ENCODE data around the gene AKAP10.
A peak's percentile ranks its signal among the peaks of the same experiment; 100 is the strongest.
"Not testable (repeated sequence)": the region's sequence is repeated elsewhere in the genome, so short reads cannot be mapped to it uniquely, and the experiment has no call there.

Gene AKAP10

DNA sequence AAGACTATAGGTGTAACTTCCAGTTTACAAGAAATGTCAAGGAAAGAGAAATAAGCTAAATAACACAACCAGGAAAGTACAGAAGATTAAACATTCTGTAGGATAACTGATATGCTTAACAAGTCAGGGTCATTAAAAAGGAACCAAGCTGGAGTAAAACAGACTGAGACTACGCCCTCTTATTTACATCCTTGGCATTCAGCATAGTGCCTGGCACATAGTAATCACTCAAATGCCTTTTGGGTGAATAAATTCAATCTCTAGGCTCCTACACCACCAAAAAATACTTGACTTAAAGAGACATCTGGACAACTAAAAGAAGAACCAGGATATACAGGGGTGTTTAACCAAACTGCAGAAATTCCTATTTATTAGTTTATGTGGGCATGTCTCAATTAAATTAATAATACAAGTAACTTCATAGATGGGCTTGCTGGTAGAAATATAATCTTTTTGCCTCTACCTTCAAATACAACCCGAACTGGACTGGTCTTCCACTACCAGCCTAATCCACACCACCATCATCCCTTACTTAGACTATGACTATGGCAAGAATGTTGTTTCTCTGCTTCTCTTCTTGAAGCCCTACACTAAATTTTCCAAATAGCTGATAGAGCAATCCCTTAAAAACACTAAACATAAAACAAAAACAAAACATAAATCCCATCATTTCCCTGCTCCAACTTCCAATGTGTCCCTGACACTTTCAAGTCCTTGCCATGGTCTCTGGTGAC is 62.2 kb downstream of the AKAP10 start:
- DNase-seq, result no peak

DNA sequence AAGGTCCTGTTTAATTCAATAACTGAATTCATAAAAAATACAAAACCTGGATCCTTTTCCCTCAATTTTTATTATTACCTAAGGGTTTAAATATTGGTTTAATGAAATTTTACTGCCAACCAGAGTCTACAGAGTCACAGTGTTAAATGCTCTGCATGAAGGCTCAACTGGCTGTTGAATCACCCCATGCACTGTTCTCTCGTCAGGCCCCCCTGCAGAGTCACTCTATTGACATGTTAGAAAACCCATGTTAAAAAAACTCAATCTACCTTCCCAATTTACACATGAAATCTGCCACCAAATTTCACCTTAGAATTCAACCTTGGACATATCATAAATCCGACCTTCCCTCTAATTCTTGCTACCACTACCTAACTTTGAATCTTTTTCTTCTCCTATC is 66.6 kb downstream of the AKAP10 start:
- no peak for DNase-seq

DNA sequence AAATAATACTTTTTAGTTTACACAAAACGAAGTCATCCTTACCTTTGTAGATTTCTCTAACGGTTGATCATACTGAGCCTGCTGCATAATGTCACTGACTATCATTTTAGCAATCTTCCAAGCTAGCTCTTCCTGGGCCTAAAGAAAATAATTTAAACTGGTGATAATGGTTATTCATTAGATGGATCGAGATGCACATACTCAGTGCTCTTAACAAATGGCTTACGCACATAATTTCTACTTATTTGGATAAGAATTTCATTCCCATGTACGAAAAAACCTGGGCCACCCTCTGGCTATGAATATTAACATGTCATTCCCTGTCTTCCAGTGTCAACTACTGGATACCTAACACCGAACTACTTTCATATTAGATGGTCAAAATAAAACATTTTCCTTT is 68.5 kb downstream of the AKAP10 start:
- DNase-seq, result no peak

GRCh38 chr17:19905502-19905901 is 72.1 kb downstream of the AKAP10 start:
- DNase-seq, result no peak

DNA sequence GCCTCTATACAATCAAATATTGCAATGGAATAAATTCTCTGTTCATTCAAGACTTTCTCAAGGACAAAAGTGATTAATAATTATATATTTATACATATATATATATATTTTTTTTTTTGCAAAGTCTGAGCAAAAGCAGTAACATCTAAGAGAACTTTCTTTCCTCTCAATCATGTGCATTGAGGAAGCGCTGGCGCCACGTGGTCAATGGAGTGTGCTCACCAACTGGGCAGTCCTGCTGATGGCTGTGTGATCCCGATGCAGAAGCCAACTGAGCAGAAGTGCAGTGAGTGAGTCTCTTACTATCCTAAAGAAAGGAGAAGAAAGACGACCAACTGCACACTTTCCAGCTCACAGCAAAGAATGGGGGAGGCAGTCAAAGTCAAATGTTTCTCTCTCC is 72.7 kb downstream of the AKAP10 start:
- DNase-seq, result no peak

DNA sequence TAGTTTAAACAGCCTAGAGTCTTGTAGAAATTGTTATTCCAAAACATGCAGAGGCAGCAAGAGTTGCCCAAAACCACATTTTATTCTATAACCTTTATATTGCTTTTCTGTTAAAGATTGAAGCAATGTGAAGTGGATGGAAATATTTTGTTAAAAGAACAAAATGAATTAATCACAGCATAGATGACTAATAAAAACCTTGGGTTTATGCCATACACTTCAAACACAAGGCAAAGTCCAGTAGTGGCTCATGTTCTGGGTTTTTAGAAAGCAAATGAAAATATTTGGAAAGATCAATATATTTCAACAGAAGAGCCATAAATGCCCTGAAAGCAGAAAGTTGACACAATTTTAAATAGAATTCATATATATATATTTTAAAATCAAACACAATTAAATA is 73.2 kb downstream of the AKAP10 start:
- no peak for DNase-seq

GRCh38 chr17:19900809-19901208 is 76.8 kb downstream of the AKAP10 start:
- no peak for DNase-seq

GRCh38 chr17:19897903-19898302 is 79.7 kb downstream of the AKAP10 start:
- DNase-seq, result no peak

GRCh38 chr17:19897090-19897837 is 80.4 kb downstream of the AKAP10 start:
- no peak for DNase-seq

- no peak for DNase-seq
Measured at GRCh38 chr17:19896679-19897078, 80.9 kb downstream of the AKAP10 start.

DNA sequence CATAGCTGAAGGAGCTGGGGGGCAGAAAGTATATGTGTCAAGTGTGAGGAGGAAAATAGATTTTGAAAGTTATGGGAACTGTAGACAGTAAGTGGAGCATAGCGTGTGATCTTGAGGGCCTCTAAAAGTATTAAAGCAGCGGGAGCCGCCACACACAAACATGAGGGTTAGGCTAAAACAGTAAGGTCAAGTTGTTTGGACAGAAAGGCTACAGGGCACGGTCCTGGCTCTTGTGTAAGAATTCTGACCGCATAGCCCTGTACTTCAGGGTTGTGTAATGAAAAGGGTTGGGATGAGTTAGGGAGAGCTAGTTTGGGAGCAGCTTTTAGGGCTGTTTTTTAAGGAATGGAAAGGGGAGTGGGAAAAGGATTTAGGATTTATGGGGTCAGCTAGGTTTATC is 87.1 kb downstream of the AKAP10 start:
- not testable (repeated sequence) for DNase-seq

DNA sequence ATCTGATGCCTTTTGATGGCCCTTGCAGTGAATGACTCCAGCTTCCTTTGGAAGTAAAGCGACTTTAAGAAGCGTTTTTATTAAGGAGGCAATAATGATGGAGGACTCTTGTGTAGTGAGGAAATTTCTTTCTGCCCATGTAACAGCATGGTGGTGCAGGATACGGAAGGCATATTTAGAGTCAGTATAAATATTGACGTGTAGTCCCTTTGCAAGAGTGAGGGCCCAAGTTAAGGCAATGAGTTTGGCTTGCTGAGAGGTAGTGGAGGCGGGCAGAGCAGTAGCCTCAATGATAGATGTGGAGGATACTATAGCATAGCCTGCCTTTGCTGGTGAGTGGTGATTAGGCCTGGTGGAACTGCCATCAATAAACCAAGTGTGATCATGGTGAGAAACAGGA is 87.6 kb downstream of the AKAP10 start:
- not testable (repeated sequence) for DNase-seq

DNA sequence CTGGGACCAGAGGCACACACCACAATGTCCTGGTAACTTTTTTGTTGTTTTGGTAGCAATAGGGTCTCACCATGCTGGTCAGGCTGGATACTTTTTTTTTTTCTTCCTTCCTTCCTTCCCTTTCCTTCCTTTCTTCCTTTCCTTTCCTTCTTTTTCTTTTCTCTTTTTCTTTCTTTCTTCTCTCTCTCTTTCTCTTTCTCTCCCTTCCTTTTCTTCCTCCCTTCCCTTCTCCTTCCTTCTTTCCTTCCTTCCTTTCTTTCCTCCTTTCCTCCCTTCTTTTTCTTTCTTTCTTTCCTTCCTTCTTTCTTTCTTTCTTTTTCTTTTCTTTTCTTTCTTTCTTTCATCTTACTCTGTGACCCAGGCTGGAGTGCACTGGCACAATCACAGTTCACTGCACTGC is 91.5 kb downstream of the AKAP10 start:
- DNase-seq, result no peak

DNA sequence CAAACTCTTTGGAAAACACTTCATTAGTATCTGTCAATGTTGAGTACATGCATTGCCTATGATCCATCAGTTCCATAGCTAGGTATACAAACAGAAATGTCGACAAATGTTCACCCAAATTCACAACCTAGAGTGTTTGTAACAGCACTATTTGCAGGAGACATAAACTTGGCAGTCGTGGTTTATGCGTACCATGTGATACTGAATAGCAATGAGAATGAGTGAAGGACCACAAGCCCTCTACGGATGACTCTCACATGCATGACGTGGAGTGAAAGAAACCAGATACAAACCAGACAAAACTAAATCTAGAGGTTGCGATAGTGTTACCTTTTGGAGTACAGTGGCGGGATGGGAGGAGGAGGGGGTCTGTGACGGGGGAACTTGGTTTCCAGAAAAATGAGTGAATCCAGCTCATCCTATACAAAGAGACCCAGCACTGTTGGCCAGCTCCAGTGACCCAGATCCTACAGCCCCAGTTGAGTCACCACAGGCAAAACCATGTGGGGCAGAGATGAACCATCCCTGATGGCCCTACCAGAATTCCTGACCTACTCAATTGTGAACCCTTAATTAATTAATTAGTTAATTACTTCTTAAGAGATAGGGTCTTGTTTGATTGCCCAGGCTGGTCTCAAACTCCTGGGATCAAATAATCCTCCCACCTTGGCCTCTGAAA is 94.0 kb downstream of the AKAP10 start:
- DNase-seq, result no peak

DNA sequence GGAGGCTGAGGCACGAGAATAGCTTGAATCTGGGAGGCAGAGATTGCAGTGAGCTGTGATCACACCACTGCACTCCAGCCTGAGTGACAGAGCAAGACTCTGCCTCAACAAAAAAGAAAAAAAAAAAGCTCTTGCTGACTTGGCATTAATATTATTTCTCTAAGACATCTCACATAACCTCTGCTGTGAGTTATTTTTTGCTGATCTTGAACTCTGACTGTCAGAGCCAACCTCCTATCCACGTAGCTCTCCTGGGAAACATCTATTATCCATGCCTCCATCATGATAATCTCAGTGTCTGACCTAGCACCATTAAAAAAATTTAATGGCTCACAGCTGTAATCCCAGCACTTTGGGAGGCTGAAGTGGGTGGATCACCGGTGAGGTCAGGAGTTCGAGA is 97.2 kb downstream of the AKAP10 start:
- no peak for DNase-seq

DNA sequence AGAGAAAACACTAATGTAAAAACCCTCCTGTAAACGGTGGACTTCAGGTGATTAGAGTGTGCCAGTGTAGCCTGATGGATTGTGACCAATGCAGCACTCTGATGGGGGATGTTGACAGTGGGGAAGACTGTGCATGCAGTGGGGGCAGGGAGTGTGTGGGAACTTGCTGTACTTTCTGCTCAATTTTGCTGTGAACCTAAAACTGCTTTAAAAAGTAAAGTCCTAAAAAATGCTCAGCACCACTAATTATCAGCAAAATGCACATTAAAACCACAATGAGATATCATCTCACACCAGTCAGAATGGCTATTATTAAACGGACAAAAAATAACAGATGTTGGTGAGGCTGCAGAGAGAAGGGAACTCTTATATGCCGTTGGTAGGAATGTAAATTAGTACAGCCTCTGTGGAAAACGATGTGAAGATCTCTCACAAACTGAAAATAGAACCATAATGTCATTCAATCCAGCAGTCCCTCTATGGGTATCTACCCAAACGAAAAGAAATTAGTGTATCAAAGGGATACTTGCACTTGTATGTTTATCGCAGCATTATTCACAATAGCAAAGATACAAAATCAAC is 100.2 kb downstream of the AKAP10 start:
- DNase-seq, result no peak

DNA sequence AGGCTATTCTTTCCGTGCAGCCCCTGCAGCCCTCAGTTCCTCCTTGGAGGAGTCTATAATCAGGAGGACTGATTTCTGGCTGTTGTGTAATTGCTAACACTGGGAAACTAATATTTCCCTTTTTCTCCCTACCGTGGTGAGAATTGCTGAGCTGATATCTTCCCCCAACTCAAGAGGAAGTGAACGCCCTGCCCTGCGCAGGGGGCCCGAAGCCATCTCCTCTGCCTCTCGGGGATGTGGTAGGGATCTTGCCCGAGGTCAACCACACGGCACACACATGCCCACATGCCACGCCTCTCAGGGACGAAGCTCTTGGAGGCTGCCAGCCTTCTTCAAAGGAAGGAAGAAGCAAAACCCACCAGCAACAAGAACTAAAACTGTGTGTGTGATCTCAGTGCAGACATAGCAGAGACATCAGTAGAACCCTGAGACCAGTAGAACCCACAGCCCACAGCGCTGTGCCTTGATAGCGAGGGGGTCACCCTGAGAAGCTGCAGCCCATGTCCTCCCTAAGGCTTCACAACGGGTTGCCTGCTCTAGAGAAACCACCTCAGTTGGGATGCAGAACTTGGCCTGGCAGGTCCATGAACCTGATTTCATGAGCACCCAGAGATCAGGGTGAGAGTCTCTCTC is 101.0 kb downstream of the AKAP10 start:
- DNase-seq, result peak; percentile 56

DNA sequence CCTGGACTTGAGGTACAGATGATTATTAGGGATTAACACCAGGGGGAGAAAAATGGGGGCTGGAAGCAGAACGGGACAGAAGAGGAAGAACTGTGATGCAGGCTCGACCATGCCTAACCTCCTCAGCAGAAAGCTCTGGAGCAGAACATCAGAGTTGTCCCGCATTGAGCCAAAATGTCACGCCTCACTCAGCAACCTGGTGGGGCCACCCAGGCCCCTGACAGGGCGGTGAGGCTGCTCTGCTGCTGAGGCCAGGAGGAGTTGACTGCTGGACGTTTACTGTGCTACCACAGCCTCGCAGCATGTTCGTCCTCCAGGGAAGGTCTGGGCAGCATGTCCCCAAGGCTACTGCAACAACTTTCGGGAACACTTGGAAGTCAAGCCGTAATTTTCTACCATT is 103.4 kb downstream of the AKAP10 start:
- DNase-seq, result no peak

- no peak for DNase-seq
Measured at GRCh38 chr17:19873346-19873745, 104.3 kb downstream of the AKAP10 start.

DNA sequence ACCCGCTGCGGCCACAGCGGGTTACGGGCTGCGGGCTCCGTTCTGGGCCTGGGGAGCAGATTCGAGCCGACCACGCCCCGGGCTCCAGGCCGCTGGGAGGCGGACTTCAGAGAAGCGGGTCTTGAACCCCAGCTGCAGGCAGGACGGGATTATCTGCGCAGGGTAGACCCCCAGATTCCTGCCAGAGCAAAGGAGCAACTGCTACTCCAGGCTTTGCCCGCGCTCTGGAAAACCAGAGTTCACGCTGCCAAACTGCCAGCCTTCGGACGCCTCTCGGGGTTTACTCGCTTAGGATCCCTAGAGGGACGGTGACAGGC is 109.6 kb downstream of the AKAP10 start:
- DNase-seq, result no peak

DNA sequence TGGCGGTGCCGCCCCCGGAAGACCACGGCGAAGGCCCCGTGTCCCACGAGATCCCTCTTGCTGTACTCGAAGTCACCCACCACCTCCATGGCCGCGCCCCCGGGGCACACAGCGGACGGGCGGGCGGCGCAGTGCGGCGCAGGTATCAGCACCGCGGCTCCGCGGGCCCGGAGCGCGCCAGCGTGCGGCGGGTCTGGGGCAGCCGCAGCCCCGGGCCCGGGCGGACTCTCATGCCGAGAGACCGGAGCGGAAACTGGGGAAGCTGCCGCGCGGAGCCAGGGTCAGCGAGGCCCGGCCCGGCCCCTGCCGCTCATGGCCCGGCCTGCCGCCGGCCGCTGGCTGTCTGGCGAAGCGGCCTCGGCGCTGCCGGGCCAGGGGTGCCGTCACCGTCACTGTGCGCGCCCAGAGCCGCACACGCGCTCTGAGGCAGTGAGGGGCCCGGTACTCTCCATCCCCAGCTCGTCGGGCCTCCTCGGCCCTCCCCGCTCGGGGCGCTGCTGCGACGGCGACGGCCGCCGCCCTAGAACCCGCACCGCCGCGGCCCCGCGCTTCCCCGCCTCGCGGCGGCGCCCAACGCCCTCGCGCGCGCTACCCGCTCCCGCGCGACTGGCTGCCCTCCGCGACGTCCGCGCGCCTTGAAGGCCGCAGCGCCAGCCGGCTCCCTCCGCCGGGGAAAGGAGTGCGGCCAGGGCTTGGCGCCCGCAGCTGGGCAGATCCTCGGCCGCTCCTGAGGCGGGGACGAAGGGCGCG is 110.1 kb downstream of the AKAP10 start, which contains the start of gene ULK2:
TSS of gene ULK2 (minus strand) at position 608 of the 750 bp plus-strand sequence. CDS start at position 89, 519 bp downstream.
- DNase-seq, result peak; percentile 53

DNA sequence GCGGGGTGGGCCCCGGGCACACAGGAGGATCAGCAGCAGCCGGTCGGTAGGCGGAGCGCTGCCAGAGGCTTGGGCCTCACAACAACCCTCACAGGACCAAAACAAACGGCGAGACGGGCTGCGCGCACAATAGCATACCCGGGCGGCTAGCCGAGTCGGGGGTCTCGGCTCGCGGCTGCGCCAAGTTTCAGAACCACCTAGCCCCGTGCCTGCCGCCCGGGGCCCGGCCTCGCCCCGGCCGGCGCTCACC is 110.6 kb downstream of the AKAP10 start:
- DNase-seq, result peak; percentile 55

DNA sequence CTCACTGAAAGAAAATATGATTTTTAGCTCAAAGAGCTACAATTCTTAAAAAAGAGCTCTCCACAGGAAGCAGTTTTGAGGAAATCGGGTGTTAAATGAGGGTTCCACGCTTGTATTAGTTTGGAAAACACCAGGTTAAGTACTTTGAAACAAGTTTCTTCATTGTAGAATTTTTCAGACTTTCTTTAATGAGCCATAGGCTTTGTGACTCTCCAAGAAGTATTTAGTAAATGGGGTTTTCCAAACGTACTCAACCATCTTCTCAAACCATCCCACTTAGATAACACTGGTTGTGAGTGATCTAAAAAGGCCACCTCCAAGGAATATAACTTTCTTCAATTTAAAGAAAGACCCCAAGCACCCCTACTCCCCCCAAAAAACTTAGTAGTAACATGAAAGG is 112.6 kb downstream of the AKAP10 start:
- no peak for DNase-seq
